ENCODE data around the gene ARPC5. TPM values are rescaled to one million over a fixed set of nuclear protein-coding genes. Genes with fewer than 3 reads are reported as not detected.

ARPC5 gene
- total and polyA plus RNA-seq, 10 of the 15 experiments (the other 5 are each of a cell fraction or from before 2014, with no cell fraction given): 238 to 784 (median 309) TPM

DNA sequence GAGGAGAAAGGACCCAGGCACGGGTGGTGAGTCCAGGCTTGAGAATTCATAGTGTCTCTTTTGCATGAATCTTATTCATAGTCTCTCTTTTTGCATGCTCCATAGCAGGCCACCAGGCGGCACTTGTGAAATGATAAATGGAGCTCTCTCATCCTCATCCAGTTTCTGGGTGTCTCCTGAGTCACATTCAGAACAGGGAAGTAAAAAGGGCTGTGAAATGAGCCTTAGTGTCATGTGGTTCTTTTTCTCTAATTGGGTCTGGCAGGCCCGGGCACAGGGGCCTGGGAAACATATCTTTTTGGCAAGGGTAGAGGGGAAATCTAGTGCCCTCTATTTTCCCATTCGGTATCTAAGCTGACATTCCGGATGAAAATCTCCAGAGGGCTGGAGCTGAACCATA lies 26.3 kb downstream of the ARPC5 start (continued):
- TF ChIP-seq SMAD5 (IDR thresholded peaks at IDR 0.05; ENCODE audit: low read depth): no peak
- no peak for TF ChIP-seq NFYB (IDR thresholded peaks at IDR 0.05; ENCODE audit: insufficient read depth, low read depth, low read length)
- TF ChIP-seq, protein P1, sequence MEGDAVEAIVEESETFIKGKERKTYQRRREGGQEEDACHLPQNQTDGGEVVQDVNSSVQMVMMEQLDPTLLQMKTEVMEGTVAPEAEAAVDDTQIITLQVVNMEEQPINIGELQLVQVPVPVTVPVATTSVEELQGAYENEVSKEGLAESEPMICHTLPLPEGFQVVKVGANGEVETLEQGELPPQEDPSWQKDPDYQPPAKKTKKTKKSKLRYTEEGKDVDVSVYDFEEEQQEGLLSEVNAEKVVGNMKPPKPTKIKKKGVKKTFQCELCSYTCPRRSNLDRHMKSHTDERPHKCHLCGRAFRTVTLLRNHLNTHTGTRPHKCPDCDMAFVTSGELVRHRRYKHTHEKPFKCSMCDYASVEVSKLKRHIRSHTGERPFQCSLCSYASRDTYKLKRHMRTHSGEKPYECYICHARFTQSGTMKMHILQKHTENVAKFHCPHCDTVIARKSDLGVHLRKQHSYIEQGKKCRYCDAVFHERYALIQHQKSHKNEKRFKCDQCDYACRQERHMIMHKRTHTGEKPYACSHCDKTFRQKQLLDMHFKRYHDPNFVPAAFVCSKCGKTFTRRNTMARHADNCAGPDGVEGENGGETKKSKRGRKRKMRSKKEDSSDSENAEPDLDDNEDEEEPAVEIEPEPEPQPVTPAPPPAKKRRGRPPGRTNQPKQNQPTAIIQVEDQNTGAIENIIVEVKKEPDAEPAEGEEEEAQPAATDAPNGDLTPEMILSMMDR (IDR thresholded peaks at IDR 0.05 in 2 of 3, conservative IDR thresholded peaks at IDR 0.05 in 1 of 3; ENCODE audit: control insufficient read depth in 2 of 3, extremely low read depth in 1 of 3, insufficient read depth in 1 of 3, low read depth in 3 of 3, low read length in 3 of 3): peak; percentile 69 to 76 (median 72)
- no peak for TF ChIP-seq GATAD2B (conservative IDR thresholded peaks at IDR 0.05; ENCODE audit: low read depth)
- TF ChIP-seq, protein P2, sequence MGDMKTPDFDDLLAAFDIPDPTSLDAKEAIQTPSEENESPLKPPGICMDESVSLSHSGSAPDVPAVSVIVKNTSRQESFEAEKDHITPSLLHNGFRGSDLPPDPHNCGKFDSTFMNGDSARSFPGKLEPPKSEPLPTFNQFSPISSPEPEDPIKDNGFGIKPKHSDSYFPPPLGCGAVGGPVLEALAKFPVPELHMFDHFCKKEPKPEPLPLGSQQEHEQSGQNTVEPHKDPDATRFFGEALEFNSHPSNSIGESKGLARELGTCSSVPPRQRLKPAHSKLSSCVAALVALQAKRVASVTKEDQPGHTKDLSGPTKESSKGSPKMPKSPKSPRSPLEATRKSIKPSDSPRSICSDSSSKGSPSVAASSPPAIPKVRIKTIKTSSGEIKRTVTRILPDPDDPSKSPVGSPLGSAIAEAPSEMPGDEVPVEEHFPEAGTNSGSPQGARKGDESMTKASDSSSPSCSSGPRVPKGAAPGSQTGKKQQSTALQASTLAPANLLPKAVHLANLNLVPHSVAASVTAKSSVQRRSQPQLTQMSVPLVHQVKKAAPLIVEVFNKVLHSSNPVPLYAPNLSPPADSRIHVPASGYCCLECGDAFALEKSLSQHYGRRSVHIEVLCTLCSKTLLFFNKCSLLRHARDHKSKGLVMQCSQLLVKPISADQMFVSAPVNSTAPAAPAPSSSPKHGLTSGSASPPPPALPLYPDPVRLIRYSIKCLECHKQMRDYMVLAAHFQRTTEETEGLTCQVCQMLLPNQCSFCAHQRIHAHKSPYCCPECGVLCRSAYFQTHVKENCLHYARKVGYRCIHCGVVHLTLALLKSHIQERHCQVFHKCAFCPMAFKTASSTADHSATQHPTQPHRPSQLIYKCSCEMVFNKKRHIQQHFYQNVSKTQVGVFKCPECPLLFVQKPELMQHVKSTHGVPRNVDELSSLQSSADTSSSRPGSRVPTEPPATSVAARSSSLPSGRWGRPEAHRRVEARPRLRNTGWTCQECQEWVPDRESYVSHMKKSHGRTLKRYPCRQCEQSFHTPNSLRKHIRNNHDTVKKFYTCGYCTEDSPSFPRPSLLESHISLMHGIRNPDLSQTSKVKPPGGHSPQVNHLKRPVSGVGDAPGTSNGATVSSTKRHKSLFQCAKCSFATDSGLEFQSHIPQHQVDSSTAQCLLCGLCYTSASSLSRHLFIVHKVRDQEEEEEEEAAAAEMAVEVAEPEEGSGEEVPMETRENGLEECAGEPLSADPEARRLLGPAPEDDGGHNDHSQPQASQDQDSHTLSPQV (IDR thresholded peaks at IDR 0.05): peak; percentile 56; the same call in 1 of the 2 replicates
- no peak for TF ChIP-seq FOXK2 (IDR thresholded peaks at IDR 0.05)
- TF ChIP-seq TCF7 (IDR thresholded peaks at IDR 0.05; ENCODE audit: borderline replicate concordance): no peak
- TF ChIP-seq, protein P3, sequence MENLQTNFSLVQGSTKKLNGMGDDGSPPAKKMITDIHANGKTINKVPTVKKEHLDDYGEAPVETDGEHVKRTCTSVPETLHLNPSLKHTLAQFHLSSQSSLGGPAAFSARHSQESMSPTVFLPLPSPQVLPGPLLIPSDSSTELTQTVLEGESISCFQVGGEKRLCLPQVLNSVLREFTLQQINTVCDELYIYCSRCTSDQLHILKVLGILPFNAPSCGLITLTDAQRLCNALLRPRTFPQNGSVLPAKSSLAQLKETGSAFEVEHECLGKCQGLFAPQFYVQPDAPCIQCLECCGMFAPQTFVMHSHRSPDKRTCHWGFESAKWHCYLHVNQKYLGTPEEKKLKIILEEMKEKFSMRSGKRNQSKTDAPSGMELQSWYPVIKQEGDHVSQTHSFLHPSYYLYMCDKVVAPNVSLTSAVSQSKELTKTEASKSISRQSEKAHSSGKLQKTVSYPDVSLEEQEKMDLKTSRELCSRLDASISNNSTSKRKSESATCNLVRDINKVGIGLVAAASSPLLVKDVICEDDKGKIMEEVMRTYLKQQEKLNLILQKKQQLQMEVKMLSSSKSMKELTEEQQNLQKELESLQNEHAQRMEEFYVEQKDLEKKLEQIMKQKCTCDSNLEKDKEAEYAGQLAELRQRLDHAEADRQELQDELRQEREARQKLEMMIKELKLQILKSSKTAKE (IDR thresholded peaks at IDR 0.05; ENCODE audit: low read depth, poor library complexity, severe bottlenecking): peak; percentile 48
- TF ChIP-seq TCF3 (IDR thresholded peaks at IDR 0.05; ENCODE audit: borderline replicate concordance, insufficient read depth, low read depth, low read length): no peak
- TF ChIP-seq NBN (IDR thresholded peaks at IDR 0.05): peak; percentile 67; the same call in 1 of the 2 replicates
- peak in 1 of 2 experiments; percentile 57; a peak in 1 of 4 replicates for TF ChIP-seq EP300 (IDR thresholded peaks at IDR 0.05; ENCODE audit: borderline replicate concordance in 1 of 2, control insufficient read depth in 1 of 2, low read depth in 2 of 2, low read length in 2 of 2)
- TF ChIP-seq BMI1 (IDR thresholded peaks at IDR 0.05; ENCODE audit: borderline replicate concordance): no peak
- TF ChIP-seq, protein P4, sequence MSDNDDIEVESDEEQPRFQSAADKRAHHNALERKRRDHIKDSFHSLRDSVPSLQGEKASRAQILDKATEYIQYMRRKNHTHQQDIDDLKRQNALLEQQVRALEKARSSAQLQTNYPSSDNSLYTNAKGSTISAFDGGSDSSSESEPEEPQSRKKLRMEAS (IDR thresholded peaks at IDR 0.05; ENCODE audit: low read depth, low read length): no peak
- no peak for TF ChIP-seq GABPA (IDR thresholded peaks at IDR 0.05; ENCODE audit: low read depth)
- no peak for TF ChIP-seq MEF2A (IDR thresholded peaks at IDR 0.05; ENCODE audit: insufficient read depth, low read depth, low read length)
- TF ChIP-seq, protein P5, sequence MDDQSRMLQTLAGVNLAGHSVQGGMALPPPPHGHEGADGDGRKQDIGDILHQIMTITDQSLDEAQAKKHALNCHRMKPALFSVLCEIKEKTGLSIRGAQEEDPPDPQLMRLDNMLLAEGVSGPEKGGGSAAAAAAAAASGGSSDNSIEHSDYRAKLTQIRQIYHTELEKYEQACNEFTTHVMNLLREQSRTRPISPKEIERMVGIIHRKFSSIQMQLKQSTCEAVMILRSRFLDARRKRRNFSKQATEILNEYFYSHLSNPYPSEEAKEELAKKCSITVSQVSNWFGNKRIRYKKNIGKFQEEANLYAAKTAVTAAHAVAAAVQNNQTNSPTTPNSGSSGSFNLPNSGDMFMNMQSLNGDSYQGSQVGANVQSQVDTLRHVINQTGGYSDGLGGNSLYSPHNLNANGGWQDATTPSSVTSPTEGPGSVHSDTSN (IDR thresholded peaks at IDR 0.05; ENCODE audit: insufficient replicate concordance, low read depth, low read length): no peak
- TF ChIP-seq, protein P6, sequence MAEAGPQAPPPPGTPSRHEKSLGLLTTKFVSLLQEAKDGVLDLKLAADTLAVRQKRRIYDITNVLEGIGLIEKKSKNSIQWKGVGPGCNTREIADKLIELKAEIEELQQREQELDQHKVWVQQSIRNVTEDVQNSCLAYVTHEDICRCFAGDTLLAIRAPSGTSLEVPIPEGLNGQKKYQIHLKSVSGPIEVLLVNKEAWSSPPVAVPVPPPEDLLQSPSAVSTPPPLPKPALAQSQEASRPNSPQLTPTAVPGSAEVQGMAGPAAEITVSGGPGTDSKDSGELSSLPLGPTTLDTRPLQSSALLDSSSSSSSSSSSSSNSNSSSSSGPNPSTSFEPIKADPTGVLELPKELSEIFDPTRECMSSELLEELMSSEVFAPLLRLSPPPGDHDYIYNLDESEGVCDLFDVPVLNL (IDR thresholded peaks at IDR 0.05; ENCODE audit: low read depth, low read length): no peak

Data from GM12878 (cell line).